OCI-LY7 (cell line): ENCODE results near the gene SOAT2.

Source experiments
- EZH2phosphoT487 ChIP-seq: fragments of 200-600 bp; sonication (generic); IDR thresholded peaks from 2 replicates; pipeline ENCODE4 v1.6.1; 2018; ENCODE audit warnings: low read depth, borderline replicate concordance, mild to moderate bottlenecking, mixed run types, antibody characterized with exemption, low read length, moderate library complexity, mixed read lengths
- TF ChIP-seq, protein P1 (sequence below): fragments of 200-600 bp; sonication (generic); conservative IDR thresholded peaks from 2 replicates; pipeline ENCODE4 v1.5.1; 2014; ENCODE audit warnings: mild to moderate bottlenecking, antibody characterized with exemption, low read length, moderate library complexity, mixed read lengths

DNA sequence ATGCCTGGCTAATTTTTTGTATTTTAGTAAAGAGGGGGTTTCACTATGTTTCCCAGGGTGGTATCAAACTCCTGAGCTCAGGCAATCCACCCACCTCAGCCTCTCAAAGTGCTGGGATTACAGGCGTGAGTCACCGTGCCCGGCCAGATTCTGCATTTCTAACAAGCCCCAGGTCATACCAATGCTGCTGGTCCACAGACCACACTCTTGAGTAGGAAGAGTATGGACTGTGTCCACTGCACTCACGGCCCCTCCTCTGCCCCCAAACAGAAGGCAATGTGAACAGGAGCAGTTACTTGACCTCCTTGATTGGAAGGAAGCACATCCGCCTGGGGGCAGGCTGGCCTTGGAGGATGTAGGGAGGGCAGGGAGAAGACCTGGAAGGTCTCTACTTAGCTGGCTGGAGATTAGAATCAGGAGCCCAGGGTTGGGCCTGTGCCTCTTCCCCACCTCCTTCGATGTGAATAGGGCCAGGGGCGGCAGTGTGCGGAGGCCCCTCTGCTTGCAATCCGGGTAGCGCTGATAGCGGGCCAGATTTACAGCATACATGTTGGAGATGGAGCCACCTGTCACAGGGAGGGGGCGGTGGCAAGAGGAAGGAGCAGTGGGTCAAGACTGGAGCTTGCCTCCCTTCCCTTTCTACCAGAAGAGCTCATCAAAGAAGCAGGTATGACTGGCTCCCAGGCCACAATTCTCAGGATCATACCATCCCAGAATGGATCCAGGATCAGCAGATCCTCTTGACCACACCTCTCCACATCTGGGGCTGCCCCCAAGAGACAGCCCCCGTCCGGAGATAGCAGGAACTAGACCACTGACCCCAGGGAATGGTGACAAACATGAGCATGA, 67.8 kb downstream of the SOAT2 start:
- TF ChIP-seq, protein P1, sequence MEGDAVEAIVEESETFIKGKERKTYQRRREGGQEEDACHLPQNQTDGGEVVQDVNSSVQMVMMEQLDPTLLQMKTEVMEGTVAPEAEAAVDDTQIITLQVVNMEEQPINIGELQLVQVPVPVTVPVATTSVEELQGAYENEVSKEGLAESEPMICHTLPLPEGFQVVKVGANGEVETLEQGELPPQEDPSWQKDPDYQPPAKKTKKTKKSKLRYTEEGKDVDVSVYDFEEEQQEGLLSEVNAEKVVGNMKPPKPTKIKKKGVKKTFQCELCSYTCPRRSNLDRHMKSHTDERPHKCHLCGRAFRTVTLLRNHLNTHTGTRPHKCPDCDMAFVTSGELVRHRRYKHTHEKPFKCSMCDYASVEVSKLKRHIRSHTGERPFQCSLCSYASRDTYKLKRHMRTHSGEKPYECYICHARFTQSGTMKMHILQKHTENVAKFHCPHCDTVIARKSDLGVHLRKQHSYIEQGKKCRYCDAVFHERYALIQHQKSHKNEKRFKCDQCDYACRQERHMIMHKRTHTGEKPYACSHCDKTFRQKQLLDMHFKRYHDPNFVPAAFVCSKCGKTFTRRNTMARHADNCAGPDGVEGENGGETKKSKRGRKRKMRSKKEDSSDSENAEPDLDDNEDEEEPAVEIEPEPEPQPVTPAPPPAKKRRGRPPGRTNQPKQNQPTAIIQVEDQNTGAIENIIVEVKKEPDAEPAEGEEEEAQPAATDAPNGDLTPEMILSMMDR = no peak
- TF ChIP-seq EZH2phosphoT487 = no peak
